ENCODE data around the gene POU2F3. TPM values are rescaled to one million over a fixed set of nuclear protein-coding genes. Genes with fewer than 3 reads are reported as not detected.

Gene POU2F3
- not detected in 2 replicates for total RNA-seq (2014; rRNA removed; shearing (Covaris generic); ENCODE audit: low replicate concordance)

DNA sequence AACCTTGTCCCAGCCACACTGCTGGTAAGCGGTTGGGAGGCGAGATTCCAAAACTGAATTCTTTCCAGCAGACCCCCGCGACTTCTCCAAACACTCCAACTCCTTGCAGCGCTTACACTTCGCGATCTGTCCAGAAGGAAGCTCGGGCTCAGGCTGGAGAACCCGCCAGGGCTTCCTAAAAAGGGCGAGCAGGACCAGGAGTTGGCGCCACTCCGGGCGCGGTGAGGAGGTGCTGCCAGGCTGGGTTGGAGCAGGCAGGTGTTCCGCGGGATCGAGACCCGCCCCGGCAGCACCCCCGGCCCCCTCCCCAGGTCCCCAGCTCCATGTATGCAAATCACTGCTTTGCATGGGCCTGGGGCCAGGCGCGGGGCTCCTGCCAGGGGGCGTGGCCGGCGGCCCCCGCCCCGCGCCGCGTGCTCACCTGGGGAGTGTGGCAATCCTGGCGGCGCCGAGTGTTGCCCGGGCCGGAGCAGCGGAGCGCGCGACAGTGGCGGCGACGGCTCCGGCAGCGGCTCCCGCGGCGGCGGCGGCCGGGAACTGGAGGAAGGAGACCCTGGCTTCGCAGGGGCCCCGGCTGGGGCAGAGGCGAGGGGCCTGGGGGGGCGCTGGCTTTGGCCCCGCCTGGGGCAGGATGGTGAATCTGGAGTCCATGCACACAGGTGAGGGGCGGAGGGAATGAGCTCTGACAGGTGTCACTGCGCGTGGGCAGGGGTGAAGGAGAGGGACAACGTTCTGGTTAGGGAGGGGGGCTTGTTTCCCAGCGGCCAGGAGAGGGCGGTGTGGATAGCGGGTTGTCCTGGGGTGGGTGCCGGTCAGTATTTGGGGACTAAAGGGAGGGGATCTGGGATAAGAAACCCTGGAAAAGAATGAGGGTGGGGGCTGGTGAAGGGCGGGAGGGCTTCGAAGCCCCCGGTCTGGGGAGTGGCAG is at the start of gene POU2F3:
Gene POU2F3, plus strand, starts transcription at position 428 of the 928 bp plus-strand sequence. Its CDS starts 204 bp downstream, at position 632.
- no peak for DNase-seq (ENCODE audit: low read depth)
- in situ Hi-C loops (cut with HindIII; ENCODE audit: low pct_unique_long_range_greater_than_20kb, low sequenced_read_pairs), result no loop called here

- DNase-seq (ENCODE audit: low read depth), result no peak
- in situ Hi-C loops (cut with HindIII; ENCODE audit: low pct_unique_long_range_greater_than_20kb, low sequenced_read_pairs), result no loop called here
Observed at GRCh38 chr11:120191058-120191457, 48.9 kb upstream of the POU2F3 start.

DNA sequence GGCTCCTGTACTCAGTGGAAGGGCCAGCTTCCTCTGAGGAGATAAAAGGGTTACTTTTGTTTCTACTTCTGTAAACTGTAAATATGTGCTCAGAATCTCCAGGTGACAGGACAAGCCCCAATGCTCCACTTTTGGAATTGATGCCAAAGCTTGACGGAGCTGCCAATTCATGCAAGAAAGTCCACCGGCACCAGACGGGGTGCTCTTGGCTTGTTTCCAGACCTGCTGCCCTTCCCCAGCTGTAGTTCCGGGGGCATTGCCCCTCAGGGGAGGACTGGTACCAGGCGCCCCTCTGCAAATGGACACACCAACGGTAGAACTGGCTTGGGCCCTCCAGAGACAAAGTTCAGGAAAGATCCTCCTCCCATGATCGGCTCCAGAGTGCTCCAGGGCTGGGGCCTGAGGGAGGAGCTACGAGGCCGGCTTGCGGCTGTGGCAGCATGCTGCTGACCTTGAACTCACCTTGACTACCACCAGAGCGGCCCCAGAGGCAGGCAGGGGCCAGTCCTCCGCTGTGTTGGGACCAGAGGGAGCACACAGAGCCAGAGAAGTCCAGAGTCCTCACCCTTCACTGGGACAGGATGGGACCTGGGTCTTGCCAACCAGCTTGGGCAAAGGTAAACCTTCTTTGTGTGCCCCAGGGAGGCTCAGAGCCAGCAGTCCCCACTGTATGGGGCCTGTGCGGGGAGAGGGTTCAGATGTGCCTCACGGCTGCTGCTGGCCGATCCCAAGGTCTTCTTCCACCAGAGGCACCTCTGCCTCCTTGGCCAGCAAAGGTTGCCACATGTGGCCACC is 46.9 kb upstream of the POU2F3 start:
- DNase-seq (ENCODE audit: low read depth), result no peak
- in situ Hi-C loops (cut with HindIII; ENCODE audit: low pct_unique_long_range_greater_than_20kb, low sequenced_read_pairs), result no loop called here

DNA sequence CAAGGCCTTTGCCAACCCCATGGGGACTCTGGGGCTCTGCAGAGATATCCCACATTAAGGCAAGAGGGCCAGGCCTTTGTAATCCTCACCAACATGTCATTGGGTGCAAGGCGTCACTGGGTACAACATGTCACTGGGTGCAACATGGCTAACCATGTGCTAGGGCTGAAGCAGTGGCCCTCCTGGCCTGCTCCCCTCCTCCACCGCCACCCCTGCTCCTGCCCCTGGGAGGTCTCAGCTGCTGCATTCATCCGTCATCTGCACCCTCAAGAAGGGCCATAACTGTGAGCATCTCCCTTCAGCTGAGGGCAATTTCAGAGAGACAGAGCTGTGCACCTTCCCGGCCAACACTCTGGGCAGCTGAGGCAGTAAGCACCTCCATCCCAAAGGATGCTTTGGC is 45.8 kb upstream of the POU2F3 start:
- DNase-seq (ENCODE audit: low read depth), result no peak
- in situ Hi-C loops (cut with HindIII; ENCODE audit: low pct_unique_long_range_greater_than_20kb, low sequenced_read_pairs), result no loop called here

DNA sequence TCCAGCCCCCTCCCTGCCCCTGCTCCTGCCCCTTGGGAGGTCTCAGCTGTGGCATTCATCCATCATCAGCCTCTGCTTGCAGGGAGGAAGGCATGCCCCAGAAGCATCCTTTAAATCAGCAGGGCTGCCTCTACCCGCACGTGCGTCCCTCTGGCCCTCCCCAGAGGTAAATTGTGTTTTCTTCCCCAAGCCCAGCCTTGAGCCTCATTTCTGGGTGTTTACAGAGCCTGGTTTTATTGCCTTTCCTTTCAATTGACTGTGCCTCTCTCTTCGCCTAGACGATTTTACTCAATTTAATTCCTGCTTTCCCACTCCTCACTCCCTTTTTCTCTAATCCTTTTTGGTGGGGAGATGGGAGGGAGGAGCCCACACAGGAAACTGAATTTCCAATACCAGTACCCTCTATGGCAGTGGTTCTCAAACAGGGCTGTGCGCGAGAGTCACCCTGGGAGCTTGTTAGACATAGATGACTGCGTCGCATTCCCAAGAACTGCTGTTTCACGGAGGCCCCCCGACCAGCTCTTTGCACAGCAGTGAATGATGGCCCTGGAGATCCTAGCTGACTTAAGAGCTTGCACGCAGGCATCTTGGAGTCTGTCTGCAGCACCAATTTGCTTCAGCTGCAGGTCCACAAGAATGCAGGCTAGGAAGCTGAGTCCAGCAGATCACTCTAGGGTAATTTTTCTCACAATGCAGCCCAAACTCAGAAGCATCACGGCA is 44.2 kb upstream of the POU2F3 start:
- in situ Hi-C loops (cut with HindIII; ENCODE audit: low pct_unique_long_range_greater_than_20kb, low sequenced_read_pairs), result no loop called here
- no peak for DNase-seq (ENCODE audit: low read depth)

GRCh38 chr11:120196826-120197225 is 43.1 kb upstream of the POU2F3 start:
- in situ Hi-C loops (cut with HindIII; ENCODE audit: low pct_unique_long_range_greater_than_20kb, low sequenced_read_pairs), result no loop called here
- no peak for DNase-seq (ENCODE audit: low read depth)

- in situ Hi-C loops (cut with HindIII; ENCODE audit: low pct_unique_long_range_greater_than_20kb, low sequenced_read_pairs), result no loop called here
- no peak for DNase-seq (ENCODE audit: low read depth)
Observed at GRCh38 chr11:120197251-120197891, 42.6 kb upstream of the POU2F3 start.

- in situ Hi-C loops (cut with HindIII; ENCODE audit: low pct_unique_long_range_greater_than_20kb, low sequenced_read_pairs), result no loop called here
- no peak for DNase-seq (ENCODE audit: low read depth)
Observed at GRCh38 chr11:120197977-120198376, 42.0 kb upstream of the POU2F3 start.

DNA sequence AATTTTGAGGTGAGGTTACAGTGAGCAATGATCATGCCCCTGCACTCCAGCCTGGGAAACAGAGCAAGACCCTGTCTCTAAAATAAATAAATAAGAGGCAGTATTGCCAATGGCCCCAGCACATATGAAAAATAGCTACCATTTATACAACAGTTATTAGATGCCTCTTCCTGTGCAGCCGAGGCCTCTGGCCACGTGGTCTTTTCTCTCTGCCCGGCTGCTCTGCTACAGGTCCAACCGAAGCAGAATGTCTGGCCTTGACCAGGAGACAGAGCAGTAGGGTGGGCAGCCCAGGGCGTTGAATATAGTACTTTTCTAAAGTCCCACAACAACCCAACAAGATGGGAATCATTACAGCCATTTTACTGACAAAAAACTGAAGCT is 41.5 kb upstream of the POU2F3 start:
- DNase-seq (ENCODE audit: low read depth), result no peak
- in situ Hi-C loops (cut with HindIII; ENCODE audit: low pct_unique_long_range_greater_than_20kb, low sequenced_read_pairs), result no loop called here

- in situ Hi-C loops (cut with HindIII; ENCODE audit: low pct_unique_long_range_greater_than_20kb, low sequenced_read_pairs), result no loop called here
- DNase-seq (ENCODE audit: low read depth), result no peak
Observed at GRCh38 chr11:120198787-120199469, 41.0 kb upstream of the POU2F3 start.

DNA sequence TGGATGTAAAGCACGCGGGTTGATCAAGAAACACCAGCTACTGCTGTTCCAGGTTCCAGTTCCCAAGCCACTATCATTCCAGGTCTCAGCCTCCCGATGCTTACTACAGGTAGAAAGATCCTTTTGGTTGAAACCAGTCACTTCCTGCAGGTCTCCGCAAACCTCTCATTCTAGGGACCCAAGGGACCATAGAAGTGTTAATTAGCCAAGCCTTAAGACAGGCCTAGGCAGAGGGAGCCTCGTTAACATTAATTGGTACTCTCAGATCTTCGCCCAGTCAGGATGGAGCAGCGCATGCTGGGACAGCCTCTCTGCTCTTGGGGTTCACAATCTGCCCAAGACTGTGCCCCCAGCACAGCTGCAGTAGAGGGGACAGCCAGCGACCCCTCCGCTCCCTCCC is 40.3 kb upstream of the POU2F3 start:
- no peak for DNase-seq (ENCODE audit: low read depth)
- in situ Hi-C loops (cut with HindIII; ENCODE audit: low pct_unique_long_range_greater_than_20kb, low sequenced_read_pairs), result no loop called here

DNA sequence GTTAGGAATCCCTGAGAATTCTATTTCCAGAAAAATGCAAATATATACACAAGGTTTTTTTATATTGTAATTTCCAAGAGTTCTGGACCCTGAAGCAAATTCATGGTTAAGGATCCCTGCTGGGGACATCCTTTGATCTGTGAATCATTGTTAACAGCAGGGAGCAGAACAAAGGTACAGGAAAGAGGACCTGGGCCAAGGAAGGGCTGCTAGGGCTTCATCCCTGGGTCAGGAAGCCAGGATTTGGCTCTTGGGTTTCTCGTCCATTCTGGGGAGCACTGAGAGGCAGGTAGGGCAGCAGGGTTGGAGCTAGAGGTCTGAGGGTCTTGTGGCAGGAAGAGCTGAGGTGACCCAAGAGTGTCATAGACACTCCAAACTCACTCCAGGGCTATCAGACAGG is 39.3 kb upstream of the POU2F3 start:
- in situ Hi-C loops (cut with HindIII; ENCODE audit: low pct_unique_long_range_greater_than_20kb, low sequenced_read_pairs), result no loop called here
- DNase-seq (ENCODE audit: low read depth), result no peak

DNA sequence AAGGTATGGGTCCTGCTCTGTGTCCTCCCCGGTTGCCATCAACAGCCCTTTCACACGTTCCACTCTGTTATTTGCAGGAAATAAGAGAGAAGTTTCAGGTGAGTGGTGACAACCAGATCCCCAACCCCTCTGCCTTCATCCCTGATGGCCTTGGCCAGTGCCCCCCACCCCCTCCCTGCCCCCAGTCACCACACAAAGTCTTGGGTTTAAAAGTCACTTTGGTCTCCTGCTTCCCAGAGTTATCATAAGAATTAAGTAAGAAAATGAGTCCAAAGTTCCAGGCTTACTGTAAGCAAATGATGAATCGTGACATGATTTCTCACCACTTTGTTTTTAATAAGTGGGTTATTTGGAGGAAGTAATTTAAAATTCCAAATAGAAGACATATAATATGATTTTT is 38.3 kb upstream of the POU2F3 start:
- DNase-seq (ENCODE audit: low read depth), result no peak
- in situ Hi-C loops (cut with HindIII; ENCODE audit: low pct_unique_long_range_greater_than_20kb, low sequenced_read_pairs), result no loop called here

GRCh38 chr11:120203626-120204025 is 36.3 kb upstream of the POU2F3 start:
- DNase-seq (ENCODE audit: low read depth), result no peak
- in situ Hi-C loops (cut with HindIII; ENCODE audit: low pct_unique_long_range_greater_than_20kb, low sequenced_read_pairs), result no loop called here

DNA sequence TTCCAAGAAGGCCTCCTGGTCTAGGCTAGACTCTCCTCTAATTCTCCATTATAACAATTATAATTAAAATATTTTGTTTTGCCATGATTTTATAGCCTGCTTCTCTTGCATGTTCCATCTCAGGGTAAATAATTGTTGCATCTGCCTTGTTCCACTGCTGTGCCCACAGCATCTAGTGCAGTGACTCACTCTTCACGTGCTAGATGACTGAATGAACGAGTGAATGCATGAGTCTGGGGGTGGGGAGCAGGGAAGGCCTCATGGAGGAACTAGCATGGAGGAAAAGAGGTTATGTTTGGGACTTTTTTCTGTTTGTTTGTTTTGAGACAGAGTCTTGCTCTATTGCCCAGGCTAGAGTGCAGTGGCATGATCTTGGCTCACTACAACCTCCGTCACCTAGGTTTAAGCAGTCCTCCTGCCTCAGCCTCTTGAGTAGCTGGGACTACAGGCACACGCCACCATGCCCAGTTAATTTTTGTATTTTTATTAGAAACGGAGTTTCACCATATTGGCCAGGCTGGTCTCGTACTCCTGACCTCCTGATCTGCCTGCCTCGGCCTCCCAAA is 34.3 kb upstream of the POU2F3 start:
- in situ Hi-C loops (cut with HindIII; ENCODE audit: low pct_unique_long_range_greater_than_20kb, low sequenced_read_pairs), result no loop called here
- DNase-seq (ENCODE audit: low read depth), result peak; percentile 63

- in situ Hi-C loops (cut with HindIII; ENCODE audit: low pct_unique_long_range_greater_than_20kb, low sequenced_read_pairs), result no loop called here
- DNase-seq (ENCODE audit: low read depth), result no peak
Observed at GRCh38 chr11:120207512-120207911, 32.4 kb upstream of the POU2F3 start.

DNA sequence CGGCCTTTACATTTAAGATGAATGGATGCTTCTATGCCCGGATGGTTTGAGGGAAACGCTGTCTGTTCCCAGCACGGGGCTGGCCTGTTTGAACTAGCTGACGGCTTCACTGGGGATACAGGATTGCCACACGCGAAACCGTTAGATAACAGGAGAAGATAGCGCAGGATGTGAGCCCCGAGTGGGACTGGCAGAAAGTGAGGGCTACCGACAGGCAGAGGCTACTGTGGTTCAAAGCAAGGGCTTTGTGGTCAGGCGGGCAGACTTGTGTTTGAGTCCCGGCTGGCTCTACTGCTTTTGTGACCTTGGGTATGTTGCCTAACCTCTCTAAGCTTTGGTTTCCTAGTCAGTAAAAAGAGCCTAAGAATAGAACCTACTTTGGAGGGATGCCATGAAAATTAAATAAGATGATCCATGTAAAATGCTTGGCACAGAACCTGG is 31.9 kb upstream of the POU2F3 start:
- DNase-seq (ENCODE audit: low read depth), result no peak
- in situ Hi-C loops (cut with HindIII; ENCODE audit: low pct_unique_long_range_greater_than_20kb, low sequenced_read_pairs), result no loop called here
